ENCODE measurements around the gene FAM47E. TPM values are rescaled to one million over a fixed set of nuclear protein-coding genes. Genes with fewer than 3 reads are reported as not detected.

FAM47E gene
- total and polyA plus RNA-seq, 5 donors from 2014 or later: 0.57 to 1.0 TPM; not detected in 3

DNA sequence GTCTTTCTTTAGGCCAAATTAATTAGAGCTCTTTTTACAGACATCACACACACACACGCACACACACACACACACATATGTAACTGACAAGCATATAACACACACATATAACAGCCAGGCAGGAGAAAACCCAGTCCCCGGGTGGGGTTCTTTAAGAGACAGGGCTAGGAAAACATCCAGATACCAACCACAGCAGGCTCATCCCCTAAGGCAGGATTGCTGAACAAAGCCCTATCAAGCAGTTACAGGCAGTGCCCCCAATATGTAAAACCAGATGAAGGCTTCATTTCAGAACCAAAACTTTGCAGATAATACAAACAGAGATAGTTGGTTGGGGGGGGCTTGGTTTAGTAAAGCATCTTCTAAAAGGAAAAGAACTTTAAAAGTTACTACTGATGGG, 18.0 kb upstream of the FAM47E start:
- H3K9me3 Mint-ChIP-seq: peaks cover 0 to 12% (median 6%) of the 10 kb centered on the region in 7 donors
- Histone ChIP-seq H3K36me3 (ENCODE audit: control insufficient read depth, insufficient read depth, low read length) (no peaks in the 10 kb centered on the region), H3K27ac (ENCODE audit: insufficient read depth, low read length, poor library complexity, severe bottlenecking) (no peak overlapping the region), H3K4me1 (ENCODE audit: control insufficient read depth, insufficient read depth, low read length, poor library complexity, severe bottlenecking) (no peaks in the 10 kb centered on the region), H3K4me3 (ENCODE audit: low read depth, low read length) (no peak overlapping the region), H3K9me3 (ENCODE audit: control insufficient read depth in 2 of 2, low read length in 2 of 2) (peaks cover 4 to 6% of the 10 kb centered on the region in 2 experiments), H3K27me3 (ENCODE audit: control insufficient read depth, insufficient read depth, low read length) (peaks cover 12% of the 10 kb centered on the region)
- no peak overlapping the region for H3K27ac Mint-ChIP-seq
- H3K4me1 Mint-ChIP-seq: no peaks in the 10 kb centered on the region
- H3K4me3 Mint-ChIP-seq: no peak overlapping the region
- no peaks in the 10 kb centered on the region for H3K36me3 Mint-ChIP-seq
- DNase-seq: no peak
- ATAC-seq (ENCODE audit: low read depth in 2 of 2): no peak
- H3K27me3 Mint-ChIP-seq: peaks cover 31% of the 10 kb centered on the region

DNA sequence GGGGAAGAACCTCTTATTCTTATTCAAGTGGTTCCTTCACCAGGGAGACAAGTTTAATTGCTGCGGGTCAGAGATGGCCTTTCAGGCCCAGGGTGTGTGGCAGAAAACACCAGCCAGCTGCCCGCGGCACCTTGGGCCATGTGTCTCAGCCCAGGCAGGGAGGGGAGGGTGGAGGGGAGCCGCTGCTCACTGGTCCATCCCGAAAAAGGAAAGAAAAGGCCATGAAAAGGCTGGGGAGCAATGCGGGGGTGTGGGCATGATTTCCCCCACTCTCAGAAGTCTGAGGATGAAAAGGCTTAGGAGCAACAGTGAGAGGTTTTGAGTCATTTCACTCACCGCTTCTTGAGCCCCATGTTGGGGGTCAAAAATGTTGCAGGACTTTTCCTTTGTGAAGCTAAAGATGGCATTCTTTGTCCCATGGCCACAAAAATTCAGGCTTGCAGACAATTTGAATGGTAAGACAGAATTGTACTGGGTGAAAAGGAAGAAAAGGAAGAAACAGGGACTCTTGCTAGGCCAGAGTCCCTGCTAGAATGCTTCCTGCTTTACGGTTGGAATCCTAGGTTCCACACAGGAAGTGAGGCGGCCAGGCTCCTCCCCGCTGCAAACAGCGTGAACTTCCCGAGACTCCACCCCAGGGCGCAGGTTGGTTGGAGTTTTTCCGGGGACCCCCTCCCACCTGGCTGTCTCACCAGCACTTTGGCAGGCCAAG, 17.4 kb upstream of the FAM47E start:
- H3K4me1 ChIP-seq (ENCODE audit: control insufficient read depth, insufficient read depth, low read length, poor library complexity, severe bottlenecking): no peaks in the 10 kb centered on the region

DNA sequence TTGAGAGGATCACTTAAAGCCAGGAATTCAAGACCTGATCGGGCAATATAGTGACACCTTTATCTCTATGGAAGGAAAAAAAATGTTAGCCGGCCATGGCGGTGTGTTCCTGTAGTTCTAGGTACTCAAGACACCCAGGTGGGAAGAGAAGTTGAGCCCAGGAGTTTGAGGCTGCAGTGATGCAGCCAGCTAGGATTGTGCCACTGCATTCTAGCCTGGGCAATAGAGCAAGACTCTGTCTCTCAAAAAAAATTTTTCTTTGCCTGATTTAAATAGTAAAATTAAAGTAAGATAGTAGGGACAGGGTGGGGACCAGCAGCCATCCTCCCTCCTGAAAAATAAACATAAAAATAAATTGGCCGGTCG, 16.9 kb upstream of the FAM47E start:
- H3K27ac Mint-ChIP-seq: no peak overlapping the region
- H3K9me3 Mint-ChIP-seq: peaks cover 0 to 9% (median 3%) of the 10 kb centered on the region in 7 donors
- no peaks in the 10 kb centered on the region for H3K36me3 Mint-ChIP-seq
- Histone ChIP-seq H3K27me3 (ENCODE audit: control insufficient read depth, insufficient read depth, low read length) (peaks cover 9% of the 10 kb centered on the region), H3K4me1 (ENCODE audit: control insufficient read depth, insufficient read depth, low read length, poor library complexity, severe bottlenecking) (no peaks in the 10 kb centered on the region), H3K9me3 (ENCODE audit: control insufficient read depth in 2 of 2, low read length in 2 of 2) (peaks cover 0 to under 1% of the 10 kb centered on the region in 2 experiments), H3K4me3 (ENCODE audit: low read depth, low read length) (no peak overlapping the region), H3K36me3 (ENCODE audit: control insufficient read depth, insufficient read depth, low read length) (no peaks in the 10 kb centered on the region), H3K27ac (ENCODE audit: insufficient read depth, low read length, poor library complexity, severe bottlenecking) (no peak overlapping the region)
- H3K4me3 Mint-ChIP-seq: no peak overlapping the region
- no peaks in the 10 kb centered on the region for H3K4me1 Mint-ChIP-seq
- ATAC-seq (ENCODE audit: low read depth in 2 of 2) (no peak), DNase-seq (no peak)
- H3K27me3 Mint-ChIP-seq: peaks cover 25% of the 10 kb centered on the region

More for the DNA sequence above, 17.4 kb upstream of the FAM47E start:
- H3K27me3 Mint-ChIP-seq: peaks cover 26% of the 10 kb centered on the region
- H3K27me3 ChIP-seq (ENCODE audit: control insufficient read depth, insufficient read depth, low read length): peaks cover 11% of the 10 kb centered on the region
- no peak overlapping the region for H3K27ac Mint-ChIP-seq
- no peaks in the 10 kb centered on the region for H3K36me3 Mint-ChIP-seq
- DNase-seq: no peak
- peaks cover 0 to 8% (median 3%) of the 10 kb centered on the region in 7 donors for H3K9me3 Mint-ChIP-seq
- H3K4me3 Mint-ChIP-seq: no peak overlapping the region
- H3K27ac ChIP-seq (ENCODE audit: insufficient read depth, low read length, poor library complexity, severe bottlenecking): no peak overlapping the region
- no peak overlapping the region for H3K4me3 ChIP-seq (ENCODE audit: low read depth, low read length)
- no peak for ATAC-seq (ENCODE audit: low read depth in 2 of 2)
- peaks cover 0 to 3% of the 10 kb centered on the region in 2 experiments for H3K9me3 ChIP-seq (ENCODE audit: control insufficient read depth in 2 of 2, low read length in 2 of 2)
- H3K36me3 ChIP-seq (ENCODE audit: control insufficient read depth, insufficient read depth, low read length): no peaks in the 10 kb centered on the region
- no peaks in the 10 kb centered on the region for H3K4me1 Mint-ChIP-seq

DNA sequence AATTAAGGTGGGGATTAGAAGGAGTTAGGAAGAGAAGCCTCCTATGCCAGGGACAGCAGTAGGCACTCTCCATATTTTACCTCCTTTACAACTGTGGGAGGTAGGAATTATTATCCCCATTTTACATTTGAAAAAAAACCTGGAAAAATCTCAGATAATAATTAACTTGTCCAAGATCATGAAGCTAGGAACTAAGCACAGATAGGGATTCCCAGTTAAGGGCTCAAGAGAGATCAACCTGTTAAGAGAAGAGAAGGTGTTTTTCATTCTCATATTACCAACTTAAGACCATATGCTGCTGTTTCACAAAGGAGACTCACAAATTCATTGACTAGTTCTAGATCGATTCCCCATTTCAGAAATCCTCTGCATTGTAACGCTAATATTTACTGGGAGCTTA, 16.1 kb upstream of the FAM47E start:
- H3K9me3 Mint-ChIP-seq: peaks cover 0 to 16% (median 3%) of the 10 kb centered on the region in 7 donors
- Histone ChIP-seq H3K27ac (ENCODE audit: insufficient read depth, low read length, poor library complexity, severe bottlenecking) (no peak overlapping the region), H3K9me3 (ENCODE audit: control insufficient read depth in 2 of 2, low read length in 2 of 2) (peaks cover 2 to 7% of the 10 kb centered on the region in 2 experiments), H3K27me3 (ENCODE audit: control insufficient read depth, insufficient read depth, low read length) (peaks cover 10% of the 10 kb centered on the region), H3K4me3 (ENCODE audit: low read depth, low read length) (no peak overlapping the region), H3K4me1 (ENCODE audit: control insufficient read depth, insufficient read depth, low read length, poor library complexity, severe bottlenecking) (no peaks in the 10 kb centered on the region), H3K36me3 (ENCODE audit: control insufficient read depth, insufficient read depth, low read length) (no peaks in the 10 kb centered on the region)
- no peak overlapping the region for H3K4me3 Mint-ChIP-seq
- no peak overlapping the region for H3K27ac Mint-ChIP-seq
- no peak for ATAC-seq (ENCODE audit: low read depth in 2 of 2)
- H3K36me3 Mint-ChIP-seq: no peaks in the 10 kb centered on the region
- DNase-seq: no peak
- no peaks in the 10 kb centered on the region for H3K4me1 Mint-ChIP-seq
- H3K27me3 Mint-ChIP-seq: peaks cover 31% of the 10 kb centered on the region

DNA sequence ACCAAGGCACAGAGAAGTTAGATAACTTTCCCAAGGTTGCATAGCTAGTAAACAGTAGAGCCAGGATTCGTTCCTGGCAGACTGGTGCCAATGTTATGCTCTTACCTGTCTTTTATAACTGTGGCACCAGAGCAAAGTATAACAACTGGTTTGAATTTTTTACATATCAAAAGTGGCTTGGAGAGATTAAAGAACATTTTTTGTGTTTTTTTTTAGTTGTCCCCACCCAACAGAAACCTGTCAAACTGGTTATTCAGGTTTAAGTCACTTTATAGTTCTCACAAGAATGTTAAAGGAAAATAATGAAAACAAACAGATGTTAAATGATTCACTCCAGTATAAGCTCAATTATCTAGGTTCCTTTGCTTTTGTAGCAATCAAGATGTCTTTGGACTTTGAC, 15.6 kb upstream of the FAM47E start:
- Mint-ChIP-seq H3K4me1 (no peaks in the 10 kb centered on the region), H3K4me3 (no peak overlapping the region), H3K36me3 (no peaks in the 10 kb centered on the region), H3K9me3 (peaks cover 0 to 21% (median 3%) of the 10 kb centered on the region in 7 donors), H3K27ac (no peak overlapping the region), H3K27me3 (peaks cover 36% of the 10 kb centered on the region)
- Histone ChIP-seq H3K9me3 (ENCODE audit: control insufficient read depth in 2 of 2, low read length in 2 of 2) (peaks cover 4 to 11% of the 10 kb centered on the region in 2 experiments), H3K27ac (ENCODE audit: insufficient read depth, low read length, poor library complexity, severe bottlenecking) (no peak overlapping the region), H3K36me3 (ENCODE audit: control insufficient read depth, insufficient read depth, low read length) (no peaks in the 10 kb centered on the region), H3K27me3 (ENCODE audit: control insufficient read depth, insufficient read depth, low read length) (peaks cover 11% of the 10 kb centered on the region), H3K4me1 (ENCODE audit: control insufficient read depth, insufficient read depth, low read length, poor library complexity, severe bottlenecking) (no peaks in the 10 kb centered on the region), H3K4me3 (ENCODE audit: low read depth, low read length) (no peak overlapping the region)
- ATAC-seq (ENCODE audit: low read depth in 2 of 2) (no peak), DNase-seq (no peak)

DNA sequence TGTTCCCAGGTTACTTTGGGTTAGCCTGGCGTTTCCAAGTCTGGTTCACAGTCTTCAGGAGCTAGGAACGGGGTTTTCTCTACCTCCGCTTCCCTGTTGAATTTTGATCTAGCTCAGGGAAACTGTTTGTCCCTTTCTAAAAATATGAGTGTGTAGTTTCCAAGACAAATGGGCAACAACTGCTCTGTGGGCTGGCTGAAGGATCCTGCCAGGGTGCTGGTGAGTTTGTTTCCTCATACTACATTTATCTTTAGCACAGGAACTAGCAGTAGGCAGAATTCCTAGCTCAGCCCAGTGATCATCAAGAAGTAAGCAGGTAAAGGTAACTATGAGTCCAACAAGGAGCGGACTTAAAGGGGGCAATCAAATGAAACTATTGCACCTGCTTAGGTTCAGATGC, 13.3 kb upstream of the FAM47E start:
- Mint-ChIP-seq H3K4me3 (no peak overlapping the region), H3K27ac (no peak overlapping the region), H3K4me1 (no peaks in the 10 kb centered on the region), H3K9me3 (peaks cover 0 to 23% (median 4%) of the 10 kb centered on the region in 7 donors), H3K27me3 (peaks cover 39% of the 10 kb centered on the region), H3K36me3 (no peaks in the 10 kb centered on the region)
- H3K9me3 ChIP-seq (ENCODE audit: control insufficient read depth in 2 of 2, low read length in 2 of 2): peaks cover 8 to 16% of the 10 kb centered on the region in 2 experiments
- H3K27me3 ChIP-seq (ENCODE audit: control insufficient read depth, insufficient read depth, low read length): peaks cover 7% of the 10 kb centered on the region
- ATAC-seq (ENCODE audit: low read depth in 2 of 2) (no peak), DNase-seq (no peak)
- no peaks in the 10 kb centered on the region for H3K36me3 ChIP-seq (ENCODE audit: control insufficient read depth, insufficient read depth, low read length)
- H3K27ac ChIP-seq (ENCODE audit: insufficient read depth, low read length, poor library complexity, severe bottlenecking): no peak overlapping the region
- no peak overlapping the region for H3K4me3 ChIP-seq (ENCODE audit: low read depth, low read length)
- no peaks in the 10 kb centered on the region for H3K4me1 ChIP-seq (ENCODE audit: control insufficient read depth, insufficient read depth, low read length, poor library complexity, severe bottlenecking)

DNA sequence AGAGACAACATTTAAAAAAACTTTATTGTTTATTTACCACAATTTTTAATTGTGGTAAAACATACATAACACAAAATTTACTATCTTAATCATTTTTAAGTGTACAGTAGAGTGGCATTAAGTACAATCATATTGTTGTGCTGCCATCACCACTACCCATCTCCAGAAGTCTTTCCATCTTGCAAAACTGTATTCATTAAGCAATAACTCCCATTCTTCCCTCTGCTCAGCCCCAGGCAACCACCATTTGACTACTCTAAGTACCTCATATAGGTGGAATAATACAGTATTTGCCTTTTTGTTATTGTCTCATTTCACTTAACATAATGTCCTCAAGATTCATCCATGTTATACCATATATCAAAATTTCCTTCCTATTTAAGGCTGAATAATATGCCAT, 12.8 kb upstream of the FAM47E start:
- H3K4me3 ChIP-seq (ENCODE audit: low read depth, low read length): no peak overlapping the region
- no peak overlapping the region for H3K4me3 Mint-ChIP-seq
- H3K4me1 Mint-ChIP-seq: no peaks in the 10 kb centered on the region
- H3K27me3 ChIP-seq (ENCODE audit: control insufficient read depth, insufficient read depth, low read length): peaks cover 7% of the 10 kb centered on the region
- DNase-seq (no peak), ATAC-seq (ENCODE audit: low read depth in 2 of 2) (no peak)
- no peak overlapping the region for H3K27ac ChIP-seq (ENCODE audit: insufficient read depth, low read length, poor library complexity, severe bottlenecking)
- no peak overlapping the region for H3K27ac Mint-ChIP-seq
- peaks cover 38% of the 10 kb centered on the region for H3K27me3 Mint-ChIP-seq
- no peaks in the 10 kb centered on the region for H3K36me3 ChIP-seq (ENCODE audit: control insufficient read depth, insufficient read depth, low read length)
- H3K36me3 Mint-ChIP-seq: no peaks in the 10 kb centered on the region
- peaks cover 8 to 16% of the 10 kb centered on the region in 2 experiments for H3K9me3 ChIP-seq (ENCODE audit: control insufficient read depth in 2 of 2, low read length in 2 of 2)
- H3K4me1 ChIP-seq (ENCODE audit: control insufficient read depth, insufficient read depth, low read length, poor library complexity, severe bottlenecking): no peaks in the 10 kb centered on the region
- peaks cover 0 to 24% (median 4%) of the 10 kb centered on the region in 7 donors for H3K9me3 Mint-ChIP-seq

DNA sequence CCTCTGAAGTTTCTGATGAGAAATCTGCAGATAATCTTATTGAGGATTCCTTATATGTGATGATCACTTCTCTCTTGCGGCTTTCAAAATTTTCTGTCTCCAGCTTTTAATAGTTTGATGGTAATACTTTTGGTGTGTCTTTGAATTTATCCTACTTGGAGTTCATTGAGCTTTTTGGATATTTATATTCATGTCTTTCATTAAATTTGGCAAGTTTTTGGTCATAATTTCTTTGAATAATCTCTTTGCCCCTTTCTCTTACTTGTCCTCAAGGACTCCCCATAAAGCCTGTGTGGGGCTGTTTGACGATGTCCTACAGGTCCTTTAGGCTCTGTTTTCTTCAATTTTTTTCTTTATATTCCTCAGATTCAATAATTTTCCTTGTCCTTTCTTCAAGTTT, 11.3 kb upstream of the FAM47E start:
- no peak overlapping the region for H3K4me3 Mint-ChIP-seq
- H3K27me3 ChIP-seq (ENCODE audit: control insufficient read depth, insufficient read depth, low read length): peaks cover 10% of the 10 kb centered on the region
- DNase-seq (no peak), ATAC-seq (ENCODE audit: low read depth in 2 of 2) (no peak)
- H3K27ac ChIP-seq (ENCODE audit: insufficient read depth, low read length, poor library complexity, severe bottlenecking): no peak overlapping the region
- no peaks in the 10 kb centered on the region for H3K4me1 Mint-ChIP-seq
- no peaks in the 10 kb centered on the region for H3K36me3 ChIP-seq (ENCODE audit: control insufficient read depth, insufficient read depth, low read length)
- H3K27ac Mint-ChIP-seq: no peak overlapping the region
- H3K9me3 ChIP-seq (ENCODE audit: control insufficient read depth in 2 of 2, low read length in 2 of 2): peaks cover 8 to 16% of the 10 kb centered on the region in 2 experiments
- H3K9me3 Mint-ChIP-seq: peaks cover 0 to 27% (median 4%) of the 10 kb centered on the region in 7 donors
- peaks cover 45% of the 10 kb centered on the region for H3K27me3 Mint-ChIP-seq
- H3K4me3 ChIP-seq (ENCODE audit: low read depth, low read length): no peak overlapping the region
- H3K36me3 Mint-ChIP-seq: no peaks in the 10 kb centered on the region
- no peaks in the 10 kb centered on the region for H3K4me1 ChIP-seq (ENCODE audit: control insufficient read depth, insufficient read depth, low read length, poor library complexity, severe bottlenecking)
